GM23338 (cell line): ENCODE measurements around the gene KRT83. TPM values are rescaled to one million over a fixed set of nuclear protein-coding genes. Genes with fewer than 3 reads are reported as not detected.

Experiments used
- ATAC-seq: fragments of 200-7000 bp; cut with Tn5 transposase; 3 replicates; pipeline ENCODE4 v1.9.1; 2020
- DNase-seq: peaks from one replicate; pipeline ENCODE4 v3.0.0-alpha.2; 2015; ENCODE audit warnings: low spot score
- H2AFZ ChIP-seq: fragments of 200-600 bp; sonication (generic); 2 replicates; pipeline ENCODE4 v1.8.0; 2016; ENCODE audit warnings: antibody characterized with exemption, mild to moderate bottlenecking, moderate library complexity
- H3F3A ChIP-seq: fragments of 200-600 bp; sonication (generic); replicated peaks from 2 replicates; pipeline ENCODE4 v1.8.0; 2017; ENCODE audit warnings: antibody characterized with exemption, mixed run types, low read depth
- H3K27ac ChIP-seq: fragments of 200-600 bp; sonication (generic); 2 replicates; pipeline ENCODE4 v1.6.1; 2016; ENCODE audit warnings: low read depth
- H3K27me3 ChIP-seq: fragments of 200-600 bp; sonication (generic); 2 replicates; pipeline ENCODE4 v1.8.0; 2016; ENCODE audit warnings: mild to moderate bottlenecking, mixed run types, moderate library complexity; ENCODE audit not compliant: insufficient read depth
- H3K36me3 ChIP-seq: fragments of 200-600 bp; sonication (generic); 2 replicates; pipeline ENCODE4 v1.8.0; 2016; ENCODE audit warnings: mild to moderate bottlenecking; ENCODE audit not compliant: insufficient read depth
- H3K4me1 ChIP-seq: fragments of 200-600 bp; sonication (generic); 2 replicates; pipeline ENCODE4 v1.8.0; 2016; ENCODE audit warnings: mild to moderate bottlenecking, moderate library complexity; ENCODE audit not compliant: insufficient read depth
- H3K4me2 ChIP-seq: fragments of 200-600 bp; sonication (generic); 2 replicates; pipeline ENCODE4 v1.7.1; 2017; ENCODE audit warnings: mixed run types
- H3K4me3 ChIP-seq: fragments of 200-600 bp; sonication (generic); 2 replicates; pipeline ENCODE4 v1.6.1; 2016; ENCODE audit warnings: mixed run types
- H3K79me2 ChIP-seq: fragments of 200-600 bp; sonication (generic); replicated peaks from 2 replicates; pipeline ENCODE4 v1.8.0; 2017; ENCODE audit warnings: mild to moderate bottlenecking; ENCODE audit not compliant: insufficient read depth
- H3K9me2 ChIP-seq: fragments of 200-600 bp; sonication (generic); 2 replicates; pipeline ENCODE4 v1.8.0; 2017; ENCODE audit not compliant: insufficient read depth
- H4K20me1 ChIP-seq: fragments of 200-600 bp; sonication (generic); replicated peaks from 2 replicates; pipeline ENCODE4 v1.8.0; 2017; ENCODE audit warnings: mild to moderate bottlenecking; ENCODE audit not compliant: insufficient read depth
- H3K27ac Mint-ChIP-seq: 2 replicates; pipeline ENCODE4 v1.8.0; 2020; ENCODE audit warnings: inconsistent platforms, mild to moderate bottlenecking, moderate library complexity, mixed read lengths
- H3K27me3 Mint-ChIP-seq: 3 replicates; pipeline ENCODE4 v1.8.0; 2022; ENCODE audit warnings: low read depth, mild to moderate bottlenecking, moderate library complexity, mixed read lengths, inconsistent platforms; ENCODE audit not compliant: insufficient read depth, poor library complexity
- H3K36me3 Mint-ChIP-seq: 3 replicates; pipeline ENCODE4 v1.8.0; 2021; ENCODE audit warnings: low read depth, mild to moderate bottlenecking, inconsistent platforms, moderate library complexity, mixed read lengths
- H3K4me1 Mint-ChIP-seq: 3 replicates; pipeline ENCODE4 v1.8.0; 2020; ENCODE audit warnings: mild to moderate bottlenecking, inconsistent platforms, mixed read lengths
- H3K4me3 Mint-ChIP-seq: 3 replicates; pipeline ENCODE4 v1.8.0; 2021; ENCODE audit warnings: moderate library complexity, mild to moderate bottlenecking, inconsistent platforms, mixed read lengths
- H3K9me3 Mint-ChIP-seq: 3 replicates; pipeline ENCODE4 v1.8.0; 2020; ENCODE audit warnings: moderate library complexity, mild to moderate bottlenecking, inconsistent platforms, mixed read lengths
- CREB1 ChIP-seq: fragments of 250-450 bp; sonication (Bioruptor Pico); IDR thresholded peaks from 2 replicates; pipeline ENCODE4 v1.5.0; 2020; ENCODE audit warnings: low read depth, mild to moderate bottlenecking, moderate library complexity
- ETS1 ChIP-seq: IDR thresholded peaks from 2 replicates; pipeline ENCODE4 v1.6.1; 2016; ENCODE audit warnings: antibody characterized with exemption
- EZH2 ChIP-seq: fragments of 200-600 bp; sonication (generic); IDR thresholded peaks from one replicate; pipeline ENCODE4 v1.8.0; 2017; ENCODE audit warnings: antibody characterized with exemption, mild to moderate bottlenecking, low read depth; ENCODE audit not compliant: unreplicated experiment
- JUNB ChIP-seq: IDR thresholded peaks from one replicate; pipeline ENCODE4 v1.6.1; 2016; ENCODE audit warnings: antibody characterized with exemption; ENCODE audit not compliant: unreplicated experiment
- POLR2AphosphoS5 ChIP-seq: IDR thresholded peaks from 2 replicates; pipeline ENCODE4 v1.6.1; 2016; ENCODE audit warnings: antibody characterized with exemption, low read depth
- ZNF331 ChIP-seq: fragments of 250-450 bp; sonication (Bioruptor Pico); IDR thresholded peaks from 2 replicates; pipeline ENCODE4 v1.5.0; 2020; ENCODE audit warnings: low read depth, mild to moderate bottlenecking, moderate library complexity
- polyA plus RNA-seq: library from polyadenylated mRNA; unstranded; fragments of >200 nt; fragmentation: Nextera tagmentation; extraction: Ambion mirVana; gene quantifications from 2 replicates; pipeline ENCODE4 v1.2.1, GENCODE V29; 2016
- total RNA-seq: library from RNA; depleted of rRNA; stranded (reverse); fragments of >200 nt; shearing (Covaris generic); gene quantifications from 2 replicates; pipeline ENCODE4 v1.2.3, GENCODE V29; 2014
- TF ChIP-seq, protein P1 (sequence below): IDR thresholded peaks from one replicate; pipeline ENCODE4 v1.6.1; 2018; ENCODE audit warnings: antibody characterized with exemption; ENCODE audit not compliant: unreplicated experiment
- TF ChIP-seq, protein P2 (sequence below), 2 experiments: fragments of 200-600 bp in 1 of 2; sonication (generic) in 1 of 2; conservative IDR thresholded peaks; 2 replicates each; pipeline versions ENCODE4 v1.5.1 to v1.6.1; 2016 to 2017; ENCODE audit warnings: antibody characterized with exemption in 2 of 2, low read depth in 2 of 2, mild to moderate bottlenecking in 2 of 2, moderate library complexity in 1 of 2

The KRT83 gene
- total and polyA plus RNA-seq, 2 experiments from 2014 or later: not detected

DNA sequence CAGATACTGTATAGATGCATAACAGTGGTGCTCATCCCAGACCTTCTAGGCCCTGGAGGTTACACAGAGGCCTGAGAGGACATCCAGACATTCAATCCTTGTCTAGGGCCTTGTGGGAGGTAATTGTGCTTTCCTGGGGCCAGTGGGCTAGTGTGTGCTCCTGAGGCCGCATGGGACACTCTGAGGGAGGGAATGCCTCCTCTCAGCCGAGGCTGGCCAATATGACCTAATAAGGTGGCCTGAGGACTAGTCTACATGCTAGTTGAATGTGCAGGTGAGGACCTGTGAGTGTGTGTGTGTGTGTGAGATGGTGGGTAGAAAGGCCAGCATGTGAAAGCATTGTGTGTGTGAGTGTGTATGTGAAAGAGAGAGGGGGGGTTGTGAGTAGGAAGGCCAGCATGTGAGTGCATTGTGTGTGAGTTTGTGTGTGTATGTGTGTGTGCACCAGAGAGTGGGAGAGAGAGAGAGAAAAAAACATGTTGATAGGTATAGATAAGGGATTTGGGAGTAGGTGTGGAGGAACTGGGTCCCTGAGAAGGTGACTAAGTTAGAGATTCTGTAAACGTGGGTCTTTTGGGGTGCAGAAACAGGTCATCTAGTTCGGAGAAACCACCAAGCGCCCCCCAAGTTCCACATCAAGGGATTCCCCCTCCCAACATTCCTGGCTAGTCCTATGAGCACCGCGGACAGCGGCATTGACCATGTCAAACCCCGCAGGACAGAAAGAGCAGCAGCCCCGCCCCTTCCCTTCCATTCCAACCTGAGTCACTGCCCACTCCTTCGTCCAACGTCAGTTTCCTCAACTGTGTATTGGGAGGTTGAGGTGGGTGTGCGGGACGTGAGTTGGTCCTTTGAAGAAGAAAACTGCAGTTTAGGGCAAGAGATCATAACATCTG lies 20.2 kb downstream of the KRT83 start:
- peaks cover 10% of the 10 kb centered on the region for H3K4me1 Mint-ChIP-seq
- no peaks in the 10 kb centered on the region for H3K27me3 ChIP-seq
- no peaks in the 10 kb centered on the region for H3K9me3 Mint-ChIP-seq
- H3F3A ChIP-seq: no peaks in the 10 kb centered on the region
- TF ChIP-seq, protein P1, sequence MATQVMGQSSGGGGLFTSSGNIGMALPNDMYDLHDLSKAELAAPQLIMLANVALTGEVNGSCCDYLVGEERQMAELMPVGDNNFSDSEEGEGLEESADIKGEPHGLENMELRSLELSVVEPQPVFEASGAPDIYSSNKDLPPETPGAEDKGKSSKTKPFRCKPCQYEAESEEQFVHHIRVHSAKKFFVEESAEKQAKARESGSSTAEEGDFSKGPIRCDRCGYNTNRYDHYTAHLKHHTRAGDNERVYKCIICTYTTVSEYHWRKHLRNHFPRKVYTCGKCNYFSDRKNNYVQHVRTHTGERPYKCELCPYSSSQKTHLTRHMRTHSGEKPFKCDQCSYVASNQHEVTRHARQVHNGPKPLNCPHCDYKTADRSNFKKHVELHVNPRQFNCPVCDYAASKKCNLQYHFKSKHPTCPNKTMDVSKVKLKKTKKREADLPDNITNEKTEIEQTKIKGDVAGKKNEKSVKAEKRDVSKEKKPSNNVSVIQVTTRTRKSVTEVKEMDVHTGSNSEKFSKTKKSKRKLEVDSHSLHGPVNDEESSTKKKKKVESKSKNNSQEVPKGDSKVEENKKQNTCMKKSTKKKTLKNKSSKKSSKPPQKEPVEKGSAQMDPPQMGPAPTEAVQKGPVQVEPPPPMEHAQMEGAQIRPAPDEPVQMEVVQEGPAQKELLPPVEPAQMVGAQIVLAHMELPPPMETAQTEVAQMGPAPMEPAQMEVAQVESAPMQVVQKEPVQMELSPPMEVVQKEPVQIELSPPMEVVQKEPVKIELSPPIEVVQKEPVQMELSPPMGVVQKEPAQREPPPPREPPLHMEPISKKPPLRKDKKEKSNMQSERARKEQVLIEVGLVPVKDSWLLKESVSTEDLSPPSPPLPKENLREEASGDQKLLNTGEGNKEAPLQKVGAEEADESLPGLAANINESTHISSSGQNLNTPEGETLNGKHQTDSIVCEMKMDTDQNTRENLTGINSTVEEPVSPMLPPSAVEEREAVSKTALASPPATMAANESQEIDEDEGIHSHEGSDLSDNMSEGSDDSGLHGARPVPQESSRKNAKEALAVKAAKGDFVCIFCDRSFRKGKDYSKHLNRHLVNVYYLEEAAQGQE: peak; percentile 80
- TF ChIP-seq, protein P2, sequence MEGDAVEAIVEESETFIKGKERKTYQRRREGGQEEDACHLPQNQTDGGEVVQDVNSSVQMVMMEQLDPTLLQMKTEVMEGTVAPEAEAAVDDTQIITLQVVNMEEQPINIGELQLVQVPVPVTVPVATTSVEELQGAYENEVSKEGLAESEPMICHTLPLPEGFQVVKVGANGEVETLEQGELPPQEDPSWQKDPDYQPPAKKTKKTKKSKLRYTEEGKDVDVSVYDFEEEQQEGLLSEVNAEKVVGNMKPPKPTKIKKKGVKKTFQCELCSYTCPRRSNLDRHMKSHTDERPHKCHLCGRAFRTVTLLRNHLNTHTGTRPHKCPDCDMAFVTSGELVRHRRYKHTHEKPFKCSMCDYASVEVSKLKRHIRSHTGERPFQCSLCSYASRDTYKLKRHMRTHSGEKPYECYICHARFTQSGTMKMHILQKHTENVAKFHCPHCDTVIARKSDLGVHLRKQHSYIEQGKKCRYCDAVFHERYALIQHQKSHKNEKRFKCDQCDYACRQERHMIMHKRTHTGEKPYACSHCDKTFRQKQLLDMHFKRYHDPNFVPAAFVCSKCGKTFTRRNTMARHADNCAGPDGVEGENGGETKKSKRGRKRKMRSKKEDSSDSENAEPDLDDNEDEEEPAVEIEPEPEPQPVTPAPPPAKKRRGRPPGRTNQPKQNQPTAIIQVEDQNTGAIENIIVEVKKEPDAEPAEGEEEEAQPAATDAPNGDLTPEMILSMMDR (conservative IDR thresholded peaks at IDR 0.05; ENCODE audit: low read depth in 2 of 2): no peak
- no peak overlapping the region for H3K4me3 Mint-ChIP-seq
- no peaks in the 10 kb centered on the region for H3K36me3 ChIP-seq
- H3K9me2 ChIP-seq: no peaks in the 10 kb centered on the region
- H3K79me2 ChIP-seq: no peaks in the 10 kb centered on the region
- H3K4me1 ChIP-seq: no peaks in the 10 kb centered on the region
- H3K36me3 Mint-ChIP-seq: no peaks in the 10 kb centered on the region
- H2AFZ ChIP-seq: no peak overlapping the region
- H4K20me1 ChIP-seq: no peaks in the 10 kb centered on the region
- H3K4me2 ChIP-seq: no peak overlapping the region
- ATAC-seq (peak; percentile 71), DNase-seq (peak; percentile 62)
- peaks cover 9% of the 10 kb centered on the region for H3K27me3 Mint-ChIP-seq
- H3K4me3 ChIP-seq: no peak overlapping the region
- H3K27ac ChIP-seq: no peak overlapping the region
- H3K27ac Mint-ChIP-seq: no peak overlapping the region

DNA sequence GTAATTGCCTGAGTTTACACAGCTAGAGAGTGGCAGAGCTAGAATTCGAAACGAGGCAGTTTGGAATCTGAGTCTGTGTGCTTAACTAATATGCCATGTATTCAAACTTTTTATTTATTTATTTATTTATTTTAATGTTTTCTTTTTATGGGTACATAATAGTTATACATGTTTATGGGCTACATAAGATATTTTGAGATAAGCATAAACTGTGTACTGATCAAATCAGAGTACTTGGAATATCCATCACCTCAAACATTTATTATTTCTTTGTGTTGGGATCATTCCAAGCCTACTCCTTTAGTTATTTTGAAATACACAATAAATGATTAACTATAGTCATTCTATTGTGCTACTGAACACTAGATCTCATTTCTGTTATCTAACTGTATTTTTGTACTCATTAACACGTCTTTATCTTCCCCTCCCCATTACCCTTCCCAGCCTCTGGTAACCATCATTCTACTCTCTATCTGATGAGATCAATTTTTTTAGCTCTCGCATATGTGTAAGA lies 22.5 kb downstream of the KRT83 start:
- Histone ChIP-seq H3K27me3 (no peaks in the 10 kb centered on the region), H2AFZ (no peak overlapping the region), H3K4me2 (no peak overlapping the region), H3K9me2 (no peaks in the 10 kb centered on the region), H3K79me2 (no peaks in the 10 kb centered on the region), H3K4me1 (no peaks in the 10 kb centered on the region), H3K27ac (no peak overlapping the region), H3K36me3 (no peaks in the 10 kb centered on the region), H4K20me1 (no peaks in the 10 kb centered on the region), H3F3A (no peaks in the 10 kb centered on the region), H3K4me3 (no peak overlapping the region)
- no peak for ATAC-seq
- DNase-seq: no peak
- Mint-ChIP-seq H3K4me1 (peaks cover 2% of the 10 kb centered on the region; the same call in 1 of the 3 replicates), H3K27ac (no peak overlapping the region), H3K4me3 (no peak overlapping the region), H3K27me3 (peaks cover 8% of the 10 kb centered on the region), H3K36me3 (no peaks in the 10 kb centered on the region), H3K9me3 (no peaks in the 10 kb centered on the region)
- TF ChIP-seq, protein P1: no peak
- TF ChIP-seq POLR2AphosphoS5: no peak
- no peak for TF ChIP-seq EZH2
- no peak for TF ChIP-seq JUNB
- TF ChIP-seq, protein P2 (conservative IDR thresholded peaks at IDR 0.05; ENCODE audit: low read depth in 2 of 2): no peak
- no peak for TF ChIP-seq ETS1
- TF ChIP-seq CREB1 (CRISPR knock-in tag): no peak
- TF ChIP-seq ZNF331: no peak
